HEK293T (cell line): ENCODE results near the gene MTA3.

Experiments used
- CTCF ChIA-PET: fragments of 350-600 bp; formaldehyde crosslinking; extraction: SDS; loops from one replicate; lab custom pipeline; 2021; ENCODE audit warnings: antibody characterized with exemption, inconsistent platforms; lab: Yijun Ruan, JAX
- POLR2A ChIA-PET: fragments of 350-600 bp; formaldehyde crosslinking; extraction: SDS; loops from one replicate; lab custom pipeline; 2020; ENCODE audit warnings: antibody characterized with exemption, inconsistent platforms; lab: Yijun Ruan, JAX
- DNase-seq: peaks from one replicate; pipeline ENCODE4 v3.0.0; 2012; ENCODE audit warnings: mixed read lengths; ENCODE audit errors: extremely low spot score
- ARNT ChIP-seq: fragments of 450-650 bp; IDR thresholded peaks from 2 replicates; pipeline ENCODE4 v1.6.1; 2017; ENCODE audit warnings: mild to moderate bottlenecking
- BHLHE40 ChIP-seq: fragments of 450-650 bp; IDR thresholded peaks from 2 replicates; pipeline ENCODE4 v1.6.1; 2016; ENCODE audit warnings: mild to moderate bottlenecking, moderate library complexity, borderline replicate concordance
- CTBP1 ChIP-seq: fragments of 450-650 bp; IDR thresholded peaks from 2 replicates; pipeline ENCODE4 v1.6.1; 2016; ENCODE audit warnings: borderline replicate concordance
- ELF4 ChIP-seq: fragments of 450-650 bp; IDR thresholded peaks from 2 replicates; pipeline ENCODE4 v1.6.1; 2017; ENCODE audit warnings: antibody characterized with exemption
- FOXA1 ChIP-seq: fragments of 450-650 bp; IDR thresholded peaks from 2 replicates; pipeline ENCODE4 v1.6.1; 2016; ENCODE audit warnings: mild to moderate bottlenecking
- FOXK2 ChIP-seq: fragments of 450-650 bp; IDR thresholded peaks from 2 replicates; pipeline ENCODE4 v1.6.1; 2016; ENCODE audit warnings: mild to moderate bottlenecking
- FOXM1 ChIP-seq: fragments of 450-650 bp; IDR thresholded peaks from 2 replicates; pipeline ENCODE4 v1.6.1; 2017; ENCODE audit warnings: mild to moderate bottlenecking, borderline replicate concordance
- HDGF ChIP-seq: fragments of 450-650 bp; IDR thresholded peaks from 2 replicates; pipeline ENCODE4 v1.6.1; 2017; ENCODE audit warnings: antibody characterized with exemption, borderline replicate concordance
- L3MBTL2 ChIP-seq: fragments of 450-650 bp; conservative IDR thresholded peaks from 2 replicates; pipeline ENCODE4 v1.6.1; 2016; ENCODE audit warnings: mild to moderate bottlenecking
- LEF1 ChIP-seq: fragments of 450-650 bp; IDR thresholded peaks from 2 replicates; pipeline ENCODE4 v1.6.1; 2017; ENCODE audit warnings: mild to moderate bottlenecking, borderline replicate concordance
- NFRKB ChIP-seq: fragments of 450-650 bp; IDR thresholded peaks from 2 replicates; pipeline ENCODE4 v1.6.1; 2016; ENCODE audit warnings: mild to moderate bottlenecking, moderate library complexity
- SP1 ChIP-seq: fragments of 450-650 bp; IDR thresholded peaks from 2 replicates; pipeline ENCODE4 v1.6.1; 2017
- SUZ12 ChIP-seq: fragments of 450-650 bp; IDR thresholded peaks from 2 replicates; pipeline ENCODE4 v1.6.1; 2016; ENCODE audit warnings: mild to moderate bottlenecking
- TARDBP ChIP-seq: fragments of 450-650 bp; IDR thresholded peaks from 2 replicates; pipeline ENCODE4 v1.6.1; 2016
- ZNF384 ChIP-seq: fragments of 450-650 bp; IDR thresholded peaks from 2 replicates; pipeline ENCODE4 v1.6.1; 2016
- TF ChIP-seq, protein P1 (sequence below): fragments of 450-650 bp; IDR thresholded peaks from 2 replicates; pipeline ENCODE4 v1.6.1; 2016

The MTA3 gene

DNA sequence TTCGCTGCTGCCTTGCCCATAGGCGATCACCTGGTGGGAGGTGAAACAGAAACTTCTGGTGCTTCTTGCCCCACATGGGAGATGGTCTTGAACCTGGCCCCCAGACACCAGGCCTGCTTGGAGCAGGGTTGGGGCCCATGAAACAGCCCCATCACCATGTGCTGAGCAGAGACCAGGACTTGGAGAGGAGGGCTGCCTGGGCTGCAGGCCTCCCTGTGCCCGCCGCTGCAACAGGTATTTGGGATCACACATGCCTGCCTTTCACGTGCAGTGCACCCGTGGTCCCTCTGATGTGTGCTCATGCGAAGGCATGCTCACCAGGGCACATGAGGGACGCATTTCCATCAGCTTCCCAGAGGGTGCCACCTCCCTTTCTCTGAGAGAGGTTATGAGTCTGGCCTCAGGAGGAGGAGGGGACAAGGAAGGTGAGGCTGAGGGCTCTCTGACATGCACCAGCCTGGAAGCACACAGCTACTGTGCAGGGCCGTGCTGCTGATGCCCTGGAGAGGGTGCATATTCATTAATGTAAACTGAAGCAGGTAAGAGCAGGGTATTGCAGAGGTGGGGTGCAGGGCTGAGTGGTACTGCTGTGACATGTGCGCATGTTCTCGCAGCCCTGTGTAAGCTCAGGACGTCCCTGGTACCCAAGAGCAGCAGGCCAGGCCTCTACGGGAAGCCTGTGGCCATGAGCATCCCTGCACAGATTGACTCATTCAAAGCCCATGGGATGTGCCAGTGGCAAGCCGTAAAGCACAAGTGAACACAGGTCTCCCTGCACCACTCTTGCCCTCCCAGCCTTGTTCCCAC lies 199.7 kb downstream of the MTA3 start:
- TF ChIP-seq HDGF, result no peak
- no peak for TF ChIP-seq FOXM1
- TF ChIP-seq ARNT, result no peak
- TF ChIP-seq FOXK2, result no peak
- TF ChIP-seq L3MBTL2, result no peak
- no peak for TF ChIP-seq SP1
- CTCF ChIA-PET, result no interaction called here
- no peak for DNase-seq
- POLR2A ChIA-PET, result no interaction called here

DNA sequence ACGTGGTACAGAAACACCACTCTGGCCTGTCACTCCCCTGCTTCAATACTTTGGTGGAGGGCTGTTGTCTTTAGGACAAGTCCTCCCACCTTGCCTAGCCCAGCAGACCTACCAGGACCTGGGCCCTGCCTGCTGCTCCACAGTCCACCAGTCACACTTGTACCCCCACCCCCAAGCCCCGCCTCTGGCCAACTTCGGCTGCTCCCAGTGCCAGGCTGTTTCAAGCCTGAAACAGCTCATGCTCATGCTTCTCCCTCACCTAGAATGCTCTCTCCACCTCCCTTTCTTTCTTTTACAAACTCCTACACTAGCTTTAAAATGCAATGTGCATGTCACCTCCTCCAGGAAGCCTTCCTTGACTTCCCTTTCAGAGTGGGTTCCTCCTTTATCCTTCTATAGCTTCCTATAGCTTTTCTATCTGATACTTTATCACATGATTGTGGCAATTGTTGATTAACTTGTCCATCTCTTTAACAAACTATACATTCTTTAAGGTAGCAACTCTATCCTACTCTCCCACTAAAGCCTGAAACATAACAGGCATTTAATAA lies 200.3 kb downstream of the MTA3 start:
- CTCF ChIA-PET, result no interaction called here

DNA sequence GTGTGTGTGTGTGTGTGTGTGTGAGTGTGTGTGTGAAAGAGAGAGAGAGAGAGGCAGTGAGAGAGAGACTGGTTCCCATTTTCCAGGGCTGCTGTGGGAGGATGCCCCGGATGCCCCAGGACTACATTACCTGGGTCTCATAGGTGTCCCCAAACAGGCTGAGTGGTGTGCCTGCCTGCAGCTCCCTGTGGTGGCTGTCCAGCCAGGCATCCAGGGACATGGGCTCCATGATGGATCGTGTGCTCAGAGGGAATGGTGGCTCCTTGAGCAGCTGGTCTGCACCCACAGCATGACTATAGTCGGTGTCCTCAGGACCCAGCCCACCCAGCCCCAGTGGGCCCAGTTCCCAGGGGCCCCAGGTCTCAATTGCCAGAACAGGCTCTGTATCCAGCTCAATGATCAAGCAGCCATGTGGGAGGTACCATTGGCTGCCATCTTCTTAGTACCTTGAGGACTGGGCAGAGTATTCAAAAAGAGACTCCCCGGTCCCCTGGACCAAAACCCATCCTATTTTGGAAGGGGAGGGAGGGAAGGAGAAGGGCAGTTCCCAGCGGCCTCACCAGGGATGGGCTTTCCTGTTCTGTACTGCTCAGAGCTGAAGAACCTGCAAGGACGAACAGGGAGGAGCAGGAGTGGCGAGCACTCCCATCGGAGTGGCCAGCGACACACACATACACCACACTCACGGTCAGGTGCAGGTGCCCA lies 201.3 kb downstream of the MTA3 start:
- TF ChIP-seq ELF4 (no peak), HDGF (no peak), FOXK2 (no peak), L3MBTL2 (no peak), ARNT (no peak), TARDBP (no peak), BHLHE40 (no peak), FOXM1 (no peak), NFRKB (no peak)
- no peak for DNase-seq
- ChIA-PET CTCF (interaction anchor here (0.6 to 0.7 kb wide), 2 partner anchors 57 to 64 kb away, joined by 3 to 4 read pairs; no protein-coding TSS in a partner anchor), POLR2A (no interaction called here)

More for the DNA sequence above, 200.3 kb downstream of the MTA3 start:
- POLR2A ChIA-PET, result no interaction called here
- DNase-seq, result no peak
- TF ChIP-seq FOXK2 (no peak), ARNT (no peak), FOXA1 (no peak), CTBP1 (no peak), ZNF384 (no peak), LEF1 (no peak), L3MBTL2 (no peak), FOXM1 (no peak), SP1 (no peak), ELF4 (no peak), TARDBP (no peak), NFRKB (no peak), SUZ12 (no peak), BHLHE40 (no peak), HDGF (no peak)
- TF ChIP-seq, protein P1, sequence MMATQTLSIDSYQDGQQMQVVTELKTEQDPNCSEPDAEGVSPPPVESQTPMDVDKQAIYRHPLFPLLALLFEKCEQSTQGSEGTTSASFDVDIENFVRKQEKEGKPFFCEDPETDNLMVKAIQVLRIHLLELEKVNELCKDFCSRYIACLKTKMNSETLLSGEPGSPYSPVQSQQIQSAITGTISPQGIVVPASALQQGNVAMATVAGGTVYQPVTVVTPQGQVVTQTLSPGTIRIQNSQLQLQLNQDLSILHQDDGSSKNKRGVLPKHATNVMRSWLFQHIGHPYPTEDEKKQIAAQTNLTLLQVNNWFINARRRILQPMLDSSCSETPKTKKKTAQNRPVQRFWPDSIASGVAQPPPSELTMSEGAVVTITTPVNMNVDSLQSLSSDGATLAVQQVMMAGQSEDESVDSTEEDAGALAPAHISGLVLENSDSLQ, result no peak

DNA sequence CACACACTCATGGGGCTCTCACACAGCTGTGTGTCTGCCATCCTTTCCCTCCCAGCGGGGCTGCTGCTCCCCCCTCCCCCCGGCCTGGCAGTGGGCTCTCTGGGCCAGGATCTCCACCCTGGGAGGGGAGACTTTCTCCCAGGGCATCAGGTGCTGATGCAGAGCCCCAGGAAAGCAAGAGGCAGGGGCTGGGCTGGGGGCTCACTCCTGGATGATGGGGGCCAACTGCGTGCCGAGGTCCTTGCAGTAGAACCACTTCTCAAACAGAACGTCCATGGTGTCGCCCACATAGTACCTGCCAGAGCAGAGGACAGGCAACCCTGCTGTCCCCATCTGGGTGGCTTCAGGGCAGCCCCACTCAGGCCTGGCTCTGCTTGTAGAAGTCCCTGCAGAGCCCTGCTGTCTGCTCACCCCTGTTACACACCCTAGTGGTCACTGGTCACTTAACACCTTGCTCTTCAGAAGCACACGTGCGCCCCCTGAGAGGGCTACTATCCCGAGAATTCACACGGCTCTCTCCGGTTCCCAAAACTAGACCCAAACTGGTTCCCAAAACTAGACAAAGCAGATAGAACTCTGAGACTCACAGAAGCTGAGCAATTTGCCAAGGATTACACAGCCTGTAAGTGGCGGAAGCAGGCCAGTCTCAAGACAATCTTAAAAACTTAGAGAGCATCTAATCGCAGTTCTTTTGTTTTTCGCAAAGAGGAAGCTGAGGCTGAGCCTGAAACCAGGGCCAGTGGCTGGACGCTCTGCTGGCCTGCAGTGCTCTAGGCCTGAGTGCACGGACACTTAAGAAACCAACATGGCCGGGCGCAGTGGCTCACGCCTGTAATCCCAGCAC lies 202.1 kb downstream of the MTA3 start:
- DNase-seq, result peak; percentile 80
- ChIA-PET POLR2A (no interaction called here), CTCF (no interaction called here)
- peak; percentile 40 for TF ChIP-seq L3MBTL2
- TF ChIP-seq TARDBP, result no peak
- TF ChIP-seq HDGF, result no peak
- TF ChIP-seq LEF1, result no peak
- no peak for TF ChIP-seq FOXM1
- TF ChIP-seq, protein P1, result no peak
- TF ChIP-seq FOXA1, result no peak
- TF ChIP-seq SP1, result no peak

DNA sequence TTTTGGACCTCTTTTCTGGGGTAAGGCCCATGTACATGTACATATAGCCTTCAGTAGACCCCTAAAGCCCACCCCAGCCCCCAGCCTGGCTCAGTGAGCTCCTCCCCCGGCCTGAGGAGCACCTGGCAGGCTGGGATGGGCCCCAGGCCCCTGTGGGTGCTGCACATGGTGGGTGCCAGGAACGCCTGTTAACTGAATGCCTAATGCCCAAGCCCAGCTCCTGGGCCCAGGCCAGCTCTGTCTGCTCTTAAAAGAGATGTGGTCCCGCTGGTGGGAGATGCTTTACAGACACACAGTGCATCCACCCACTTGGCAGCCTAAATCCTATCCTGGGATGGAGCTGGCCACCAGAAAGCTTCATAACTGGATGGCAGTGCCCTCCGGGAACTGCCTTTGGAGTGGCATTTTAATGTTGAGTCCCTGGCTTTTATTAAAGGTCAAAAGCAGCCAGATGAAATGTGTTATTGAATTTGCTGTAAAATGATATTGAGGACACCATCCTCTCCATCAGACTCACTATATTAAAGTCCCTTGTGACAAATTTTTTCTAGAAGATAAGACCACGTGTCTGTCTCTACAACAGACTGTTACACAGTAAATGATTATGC lies 203.2 kb downstream of the MTA3 start:
- ChIA-PET CTCF (no interaction called here), POLR2A (no interaction called here)
- DNase-seq, result no peak
- TF ChIP-seq HDGF (no peak), FOXK2 (no peak), LEF1 (no peak), ELF4 (no peak), TARDBP (no peak), FOXA1 (no peak), SUZ12 (no peak), ARNT (no peak), NFRKB (no peak), FOXM1 (no peak), SP1 (no peak), CTBP1 (no peak), L3MBTL2 (no peak), ZNF384 (no peak), BHLHE40 (no peak)
- TF ChIP-seq, protein P1, result no peak
